SK-N-SH treated with all-trans-retinoic acid at 6 μM for 48 hours (cell line): Measurements from ENCODE around the gene ADPRHL1.
"Not testable (repeated sequence)": the region's sequence is repeated elsewhere in the genome, so short reads cannot be mapped to it uniquely, and the experiment has no call there.

Experiments
- BACH2 ChIP-seq: fragments of 250-450 bp; sonication (Bioruptor Pico); IDR thresholded peaks from 2 replicates; pipeline ENCODE4 v1.9.0; 2021; ENCODE audit warnings: mild to moderate bottlenecking, borderline replicate concordance
- CSDC2 ChIP-seq: fragments of 250-450 bp; sonication (Bioruptor Pico); IDR thresholded peaks from 2 replicates; pipeline ENCODE4 v1.5.0; 2020; ENCODE audit warnings: mild to moderate bottlenecking, moderate library complexity
- TCF4 ChIP-seq: fragments of 250-450 bp; sonication (Bioruptor Pico); IDR thresholded peaks from 2 replicates; pipeline ENCODE4 v1.8.0; 2021; ENCODE audit warnings: mild to moderate bottlenecking, moderate library complexity, borderline replicate concordance
- ZFP3 ChIP-seq: fragments of 250-450 bp; sonication (Bioruptor Pico); IDR thresholded peaks from 2 replicates; pipeline ENCODE4 v1.5.0; 2020; ENCODE audit warnings: mild to moderate bottlenecking, moderate library complexity
- ZNF70 ChIP-seq: fragments of 450-650 bp; formaldehyde crosslinking; IDR thresholded peaks from 2 replicates; pipeline ENCODE4 v1.5.0; 2020; ENCODE audit warnings: mild to moderate bottlenecking, moderate library complexity
- TF ChIP-seq, protein P1 (sequence below): fragments of 250-450 bp; sonication (Bioruptor Pico); IDR thresholded peaks from 2 replicates; pipeline ENCODE4 v1.8.0; 2020; ENCODE audit warnings: mild to moderate bottlenecking, moderate library complexity, borderline replicate concordance

DNA sequence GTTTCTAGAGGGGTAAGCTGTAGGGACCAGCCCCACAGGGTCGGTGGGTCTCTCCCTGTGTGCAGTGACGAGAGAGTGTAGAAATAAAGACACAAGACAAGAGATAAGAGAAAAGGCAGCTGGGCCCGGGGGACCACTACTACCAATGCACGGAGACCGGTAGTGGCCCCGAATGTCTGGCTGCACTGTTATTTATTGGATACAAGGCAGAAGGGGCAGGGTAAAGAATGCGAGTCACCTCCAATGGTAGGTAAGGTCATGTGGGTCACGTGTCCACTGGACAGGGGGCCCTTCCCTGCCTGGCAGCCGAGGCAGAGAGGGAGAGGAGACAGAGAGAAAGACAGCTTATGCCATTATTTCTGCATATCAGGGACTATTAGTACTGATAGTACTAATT lies 2.9 kb downstream of the ADPRHL1 start:
- not testable (repeated sequence) for TF ChIP-seq TCF4, ZFP3, BACH2, CSDC2, ZNF70 (CRISPR knock-in tag)
- TF ChIP-seq, protein P1, sequence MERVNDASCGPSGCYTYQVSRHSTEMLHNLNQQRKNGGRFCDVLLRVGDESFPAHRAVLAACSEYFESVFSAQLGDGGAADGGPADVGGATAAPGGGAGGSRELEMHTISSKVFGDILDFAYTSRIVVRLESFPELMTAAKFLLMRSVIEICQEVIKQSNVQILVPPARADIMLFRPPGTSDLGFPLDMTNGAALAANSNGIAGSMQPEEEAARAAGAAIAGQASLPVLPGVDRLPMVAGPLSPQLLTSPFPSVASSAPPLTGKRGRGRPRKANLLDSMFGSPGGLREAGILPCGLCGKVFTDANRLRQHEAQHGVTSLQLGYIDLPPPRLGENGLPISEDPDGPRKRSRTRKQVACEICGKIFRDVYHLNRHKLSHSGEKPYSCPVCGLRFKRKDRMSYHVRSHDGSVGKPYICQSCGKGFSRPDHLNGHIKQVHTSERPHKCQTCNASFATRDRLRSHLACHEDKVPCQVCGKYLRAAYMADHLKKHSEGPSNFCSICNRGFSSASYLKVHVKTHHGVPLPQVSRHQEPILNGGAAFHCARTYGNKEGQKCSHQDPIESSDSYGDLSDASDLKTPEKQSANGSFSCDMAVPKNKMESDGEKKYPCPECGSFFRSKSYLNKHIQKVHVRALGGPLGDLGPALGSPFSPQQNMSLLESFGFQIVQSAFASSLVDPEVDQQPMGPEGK (CRISPR knock-in tag), result not testable (repeated sequence)
